ENCODE data around the gene CAPN5.

CAPN5 gene

DNA sequence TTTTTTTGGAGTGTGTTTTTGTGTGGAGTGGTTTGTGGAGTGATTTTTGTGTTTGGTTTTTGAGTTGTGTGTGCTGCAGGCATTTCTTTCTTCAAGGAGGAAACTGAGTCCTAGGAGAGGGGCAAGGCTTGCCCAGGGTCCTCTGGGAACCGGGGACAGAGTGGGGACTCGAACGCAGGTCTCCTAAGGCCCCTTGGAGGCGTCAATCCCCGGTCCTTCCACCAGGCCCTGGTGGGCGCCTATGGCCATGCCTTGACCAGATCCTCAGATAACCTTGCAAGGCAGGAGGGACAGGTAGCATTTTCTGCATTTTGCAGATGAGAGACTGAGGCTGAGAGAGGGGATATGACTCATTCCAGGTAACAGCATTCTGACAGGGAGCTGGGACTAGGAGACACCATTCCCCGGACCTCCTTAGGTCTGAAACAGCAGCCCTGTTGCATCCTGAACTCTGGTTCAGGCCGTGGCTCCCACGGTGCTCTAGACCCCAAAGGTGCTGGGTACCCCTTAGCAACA is 100.4 kb downstream of the CAPN5 start:
- no peak for DNase-seq (ENCODE audit: low read depth)
- TF ChIP-seq, protein P1, sequence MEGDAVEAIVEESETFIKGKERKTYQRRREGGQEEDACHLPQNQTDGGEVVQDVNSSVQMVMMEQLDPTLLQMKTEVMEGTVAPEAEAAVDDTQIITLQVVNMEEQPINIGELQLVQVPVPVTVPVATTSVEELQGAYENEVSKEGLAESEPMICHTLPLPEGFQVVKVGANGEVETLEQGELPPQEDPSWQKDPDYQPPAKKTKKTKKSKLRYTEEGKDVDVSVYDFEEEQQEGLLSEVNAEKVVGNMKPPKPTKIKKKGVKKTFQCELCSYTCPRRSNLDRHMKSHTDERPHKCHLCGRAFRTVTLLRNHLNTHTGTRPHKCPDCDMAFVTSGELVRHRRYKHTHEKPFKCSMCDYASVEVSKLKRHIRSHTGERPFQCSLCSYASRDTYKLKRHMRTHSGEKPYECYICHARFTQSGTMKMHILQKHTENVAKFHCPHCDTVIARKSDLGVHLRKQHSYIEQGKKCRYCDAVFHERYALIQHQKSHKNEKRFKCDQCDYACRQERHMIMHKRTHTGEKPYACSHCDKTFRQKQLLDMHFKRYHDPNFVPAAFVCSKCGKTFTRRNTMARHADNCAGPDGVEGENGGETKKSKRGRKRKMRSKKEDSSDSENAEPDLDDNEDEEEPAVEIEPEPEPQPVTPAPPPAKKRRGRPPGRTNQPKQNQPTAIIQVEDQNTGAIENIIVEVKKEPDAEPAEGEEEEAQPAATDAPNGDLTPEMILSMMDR (IDR thresholded peaks at IDR 0.05; ENCODE audit: insufficient read depth, low read depth, low read length, missing control alignments) = no peak
- H3K4me3 ChIP-seq (ENCODE audit: low read depth, low read length) = no peak overlapping the region

DNA sequence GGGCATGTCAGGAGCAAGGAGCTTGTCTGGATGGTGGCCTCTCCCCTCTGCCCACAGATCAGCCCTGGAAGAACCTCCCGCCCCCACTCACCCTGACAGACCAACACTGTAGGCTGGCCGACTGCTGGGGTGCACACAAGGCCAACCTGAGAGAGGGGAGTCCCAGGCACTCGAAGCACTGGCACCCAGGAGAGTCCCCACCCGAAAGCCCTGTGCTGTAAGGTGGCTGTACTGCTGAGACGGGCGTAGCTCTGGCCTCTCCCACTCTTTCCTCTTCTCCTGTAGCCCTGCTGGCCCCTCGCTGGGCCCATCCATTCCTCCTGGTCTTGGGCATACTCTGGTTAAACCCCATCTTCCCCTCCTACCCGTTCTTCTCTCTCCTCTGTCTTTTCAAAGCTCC is 101.0 kb downstream of the CAPN5 start:
- TF ChIP-seq, protein P1 (IDR thresholded peaks at IDR 0.05; ENCODE audit: insufficient read depth, low read depth, low read length, missing control alignments) = no peak
- DNase-seq (ENCODE audit: low read depth) = no peak
- H3K4me3 ChIP-seq (ENCODE audit: low read depth, low read length) = no peak overlapping the region

DNA sequence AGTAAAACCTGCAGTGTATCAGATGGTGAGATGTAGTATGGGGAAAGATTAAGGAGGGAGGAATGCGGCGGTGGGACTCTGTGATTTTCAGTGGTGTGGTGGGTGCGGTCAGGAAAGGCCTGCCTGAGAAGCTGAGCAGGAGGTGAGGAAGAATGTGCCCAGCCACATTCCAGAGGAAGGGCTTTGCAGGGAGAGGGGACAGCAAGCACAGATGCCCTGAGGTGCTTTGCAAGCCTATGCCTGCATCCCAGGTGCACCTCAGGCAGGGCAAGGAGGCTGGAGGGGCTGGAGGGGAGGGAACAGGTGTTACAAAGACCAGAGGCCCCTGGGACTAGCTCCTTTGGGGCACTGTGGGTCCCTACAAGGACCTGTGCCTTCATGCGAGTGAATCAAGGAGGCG is 103.3 kb downstream of the CAPN5 start:
- TF ChIP-seq, protein P1 (IDR thresholded peaks at IDR 0.05; ENCODE audit: insufficient read depth, low read depth, low read length, missing control alignments) = no peak
- no peak overlapping the region for H3K4me3 ChIP-seq (ENCODE audit: low read depth, low read length)
- DNase-seq (ENCODE audit: low read depth) = no peak

DNA sequence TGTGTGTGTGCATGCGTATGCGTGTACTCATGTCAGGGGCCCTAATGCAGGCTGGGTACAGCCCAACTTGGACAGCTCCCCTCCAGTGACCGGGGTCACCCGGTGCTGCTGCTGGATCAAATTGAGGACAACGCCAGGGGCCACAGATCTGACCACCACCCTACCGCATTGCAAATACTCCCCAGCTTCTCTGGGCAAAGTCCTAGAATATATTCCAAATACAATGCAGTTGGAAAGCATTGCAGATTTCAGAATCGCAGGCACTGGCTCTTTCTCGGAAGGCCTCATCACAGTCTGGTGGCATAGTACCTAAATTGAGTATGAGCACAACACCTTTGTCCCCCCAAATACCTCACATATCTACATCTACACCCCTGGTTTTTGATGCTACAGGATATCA is 104.5 kb downstream of the CAPN5 start:
- H3K4me3 ChIP-seq (ENCODE audit: low read depth, low read length) = no peak overlapping the region
- DNase-seq (ENCODE audit: low read depth) = no peak
- TF ChIP-seq, protein P1 (IDR thresholded peaks at IDR 0.05; ENCODE audit: insufficient read depth, low read depth, low read length, missing control alignments) = no peak

DNA sequence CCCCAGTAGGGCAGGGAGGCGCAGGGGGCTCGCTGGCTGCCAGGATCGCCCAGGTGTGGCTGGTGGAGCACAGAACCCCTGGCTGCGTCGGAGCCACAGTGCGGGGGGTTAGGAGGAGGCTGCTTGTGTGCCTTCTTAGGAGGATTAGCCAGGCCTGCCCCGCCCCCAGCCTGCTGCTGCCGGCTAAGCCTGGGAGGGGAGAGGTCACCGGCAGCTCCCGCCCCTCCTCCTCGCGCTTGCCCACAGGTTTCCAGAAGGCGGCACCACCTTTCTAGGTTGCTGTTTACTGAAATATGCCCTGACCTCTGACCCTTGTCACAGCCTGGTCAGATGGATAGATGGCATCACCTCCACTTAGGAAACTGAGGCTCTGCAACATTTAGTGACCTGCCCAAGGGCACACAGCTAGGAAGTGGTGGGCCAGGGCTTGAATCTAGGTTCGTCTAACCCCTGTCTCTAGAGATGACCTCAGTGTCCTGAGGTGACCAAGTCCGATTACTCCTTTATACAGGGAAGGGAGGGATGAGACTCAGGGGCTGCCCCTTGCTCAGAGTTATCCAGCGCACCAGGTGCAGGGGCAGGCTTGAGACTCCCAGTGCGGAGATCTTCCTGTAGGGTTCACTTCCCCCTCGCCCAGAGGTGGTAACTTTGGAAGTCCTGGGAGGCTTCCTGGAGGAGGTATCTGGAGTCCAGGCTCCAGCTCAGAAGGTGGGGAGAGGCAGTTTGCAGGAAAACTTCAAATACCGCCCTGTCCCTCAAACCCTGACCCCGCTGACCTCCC is 105.3 kb downstream of the CAPN5 start:
- TF ChIP-seq, protein P1 (IDR thresholded peaks at IDR 0.05; ENCODE audit: insufficient read depth, low read depth, low read length, missing control alignments) = no peak
- no peak for DNase-seq (ENCODE audit: low read depth)
- no peak overlapping the region for H3K4me3 ChIP-seq (ENCODE audit: low read depth, low read length)

DNA sequence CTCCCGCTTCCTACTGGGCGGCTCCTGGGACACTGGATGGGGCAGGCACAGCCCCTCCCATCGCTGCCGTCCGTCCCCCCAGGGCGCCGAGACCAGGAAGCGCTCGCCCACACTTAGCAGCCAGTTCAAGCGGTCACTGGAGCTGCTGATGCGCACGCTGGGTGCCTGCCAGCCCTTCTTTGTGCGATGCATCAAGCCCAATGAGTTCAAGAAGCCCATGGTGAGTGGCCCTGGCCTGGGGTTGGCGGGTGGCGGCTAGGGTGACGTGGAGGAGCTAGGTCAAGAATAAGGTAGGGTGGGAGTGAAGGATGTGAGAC is 105.9 kb downstream of the CAPN5 start:
- no peak for DNase-seq (ENCODE audit: low read depth)
- no peak overlapping the region for H3K4me3 ChIP-seq (ENCODE audit: low read depth, low read length)
- TF ChIP-seq, protein P1 (IDR thresholded peaks at IDR 0.05; ENCODE audit: insufficient read depth, low read depth, low read length, missing control alignments) = no peak

DNA sequence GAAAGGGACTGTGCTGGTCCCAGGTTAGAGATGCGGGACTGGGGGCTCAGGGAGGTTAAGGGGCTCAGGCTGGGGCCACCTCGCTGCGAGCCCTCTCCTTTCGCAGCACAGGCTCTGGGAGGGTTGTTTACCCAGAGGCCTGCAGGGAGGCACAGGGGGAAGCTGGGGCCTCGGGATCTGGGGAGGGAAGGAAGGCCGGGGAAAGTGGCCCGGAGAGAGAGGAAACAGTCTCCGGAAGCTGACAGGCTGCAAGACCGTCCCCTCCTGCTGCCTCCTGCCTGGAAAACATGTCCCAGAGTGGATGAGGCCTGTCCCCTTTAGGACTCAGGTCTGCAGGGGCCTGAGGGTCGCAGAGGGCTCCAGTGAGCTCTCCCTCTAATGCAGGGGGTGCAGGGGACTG is 106.7 kb downstream of the CAPN5 start:
- TF ChIP-seq, protein P1 (IDR thresholded peaks at IDR 0.05; ENCODE audit: insufficient read depth, low read depth, low read length, missing control alignments) = no peak
- no peak overlapping the region for H3K4me3 ChIP-seq (ENCODE audit: low read depth, low read length)
- no peak for DNase-seq (ENCODE audit: low read depth)
